HG03108 (cell line): ENCODE results near the gene TPM1.

ENCODE experiments used
- ATAC-seq: cut with Tn5 transposase; IDR thresholded peaks from one replicate; pipeline ENCODE4 v1.9.1; 2021; ENCODE audit warnings: moderate library complexity; ENCODE audit not compliant: unreplicated experiment

Gene TPM1

GRCh38 chr15:63052961-63053698, 10.6 kb downstream of the TPM1 start:
- ATAC-seq: no peak

DNA sequence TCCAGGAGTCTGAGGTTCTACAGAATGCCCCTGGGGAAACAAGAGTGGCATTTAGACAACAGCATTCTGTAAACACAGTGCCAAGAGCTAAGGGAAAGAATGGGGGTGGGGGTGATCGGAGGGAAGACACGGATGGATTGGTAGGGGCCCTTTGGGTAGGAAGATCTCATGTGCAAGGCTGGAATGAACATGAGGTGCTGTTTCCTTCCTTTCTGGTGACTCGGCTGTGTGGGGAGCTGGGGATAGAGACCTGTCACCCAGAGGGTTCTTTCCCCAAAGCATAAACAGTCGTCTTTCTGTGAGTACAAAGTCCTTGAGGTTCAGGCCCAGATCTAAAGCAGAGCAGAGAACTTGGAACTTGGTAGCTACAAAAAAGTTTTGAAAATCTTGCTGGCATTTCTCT, 11.7 kb downstream of the TPM1 start:
- no peak for ATAC-seq

DNA sequence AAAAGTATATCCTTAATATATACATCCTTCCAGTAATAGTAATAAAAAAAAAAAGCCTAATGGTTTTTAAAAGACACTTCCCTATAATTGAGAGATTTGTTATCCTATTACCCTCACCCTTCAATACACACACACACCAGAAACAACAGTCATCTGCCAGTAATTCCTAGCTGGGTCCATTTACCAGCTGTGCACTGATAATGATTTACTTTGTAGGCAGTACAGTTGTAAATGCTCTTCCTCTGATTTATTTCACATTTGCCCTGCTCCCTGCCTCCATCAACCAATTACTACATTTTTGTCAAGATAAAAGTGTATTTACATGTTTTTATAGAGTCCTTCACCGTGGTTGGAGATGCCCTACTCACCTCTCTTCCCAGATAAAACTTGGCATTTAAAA, 12.4 kb downstream of the TPM1 start:
- ATAC-seq: no peak

DNA sequence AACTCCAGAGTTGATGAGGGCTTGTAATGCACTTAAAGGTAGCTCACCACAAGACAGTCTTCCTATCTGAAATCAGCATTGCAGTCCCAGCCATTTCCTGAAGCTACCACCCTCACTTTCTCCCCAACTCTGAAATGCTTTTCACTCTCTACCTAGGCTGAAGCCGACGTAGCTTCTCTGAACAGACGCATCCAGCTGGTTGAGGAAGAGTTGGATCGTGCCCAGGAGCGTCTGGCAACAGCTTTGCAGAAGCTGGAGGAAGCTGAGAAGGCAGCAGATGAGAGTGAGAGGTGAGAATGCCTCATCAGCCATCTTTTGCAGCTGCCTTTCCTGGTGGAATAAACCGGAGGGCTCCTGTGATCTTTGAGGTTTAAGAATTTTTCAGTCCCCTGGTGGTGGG, 14.3 kb downstream of the TPM1 start:
- ATAC-seq: no peak

DNA sequence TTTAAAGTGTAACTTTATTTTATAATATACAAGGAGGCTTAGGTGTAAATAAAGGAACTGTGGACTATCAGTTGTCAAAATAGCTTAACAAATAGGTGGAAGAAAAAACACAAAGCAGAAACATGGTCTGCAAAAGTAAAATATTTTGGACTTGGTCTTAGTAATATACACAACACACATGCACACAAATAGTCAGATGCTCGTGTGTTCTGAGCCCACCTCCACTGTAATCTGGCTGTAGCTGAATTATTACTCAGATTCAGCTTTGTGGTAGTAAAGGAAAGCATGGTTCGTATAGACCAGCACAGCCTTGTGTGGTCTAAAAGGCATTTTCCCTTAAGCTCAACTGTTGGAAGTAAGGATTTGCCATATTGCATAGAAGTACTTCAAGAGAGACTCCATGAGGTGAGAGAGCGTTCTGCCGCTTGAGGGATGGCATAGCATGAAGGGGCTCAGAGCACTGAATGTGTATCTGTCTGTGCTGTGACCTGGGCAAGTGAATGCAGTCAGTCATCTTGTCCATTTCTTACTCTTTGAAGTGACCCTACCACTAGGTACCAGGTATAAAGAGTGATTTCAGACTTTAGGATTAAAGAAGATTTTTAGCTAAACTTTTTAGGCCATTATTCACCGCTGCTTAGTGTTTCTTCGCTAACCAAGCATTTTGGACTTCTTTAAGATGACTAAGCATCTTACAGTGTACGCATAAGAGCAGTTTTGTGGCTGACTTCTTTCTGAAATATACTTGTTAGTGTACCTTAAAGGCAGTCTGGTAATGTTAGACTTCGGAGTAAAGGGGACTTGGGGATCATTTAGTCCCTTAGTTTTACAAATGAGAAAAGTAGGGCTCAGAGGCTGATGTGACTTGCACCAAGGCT, 15.2 kb downstream of the TPM1 start:
- no peak for ATAC-seq

GRCh38 chr15:63059075-63059474, 16.5 kb downstream of the TPM1 start:
- ATAC-seq: no peak

DNA sequence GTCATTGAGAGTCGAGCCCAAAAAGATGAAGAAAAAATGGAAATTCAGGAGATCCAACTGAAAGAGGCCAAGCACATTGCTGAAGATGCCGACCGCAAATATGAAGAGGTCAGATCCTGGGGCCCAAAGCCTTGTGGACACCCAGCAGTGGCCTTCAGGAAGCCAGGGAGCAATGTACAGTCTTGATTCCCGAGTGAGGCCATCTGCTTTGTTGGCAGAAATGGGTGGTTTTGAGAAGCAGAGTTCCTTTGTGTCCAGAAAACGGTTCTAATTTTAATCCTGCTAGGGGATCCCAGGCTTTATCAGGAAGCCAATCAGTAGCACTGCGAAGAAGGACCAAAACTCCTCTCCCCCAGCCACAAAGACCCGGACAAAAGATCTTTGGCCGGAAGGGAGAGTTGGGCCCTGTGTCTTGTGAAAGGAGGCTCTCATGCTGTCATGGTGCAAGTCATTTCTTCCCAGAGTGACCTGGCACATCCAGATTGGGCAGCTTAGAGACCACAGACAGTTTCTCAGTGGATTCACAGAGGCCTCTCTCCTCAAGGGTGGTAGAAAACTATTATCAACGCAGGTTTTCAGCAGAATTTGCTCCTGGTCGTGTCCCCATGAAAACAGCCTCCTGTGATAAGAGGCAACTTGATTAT, 17.1 kb downstream of the TPM1 start:
- ATAC-seq: no peak

- no peak for ATAC-seq
Measured at GRCh38 chr15:63060699-63061098, 18.2 kb downstream of the TPM1 start.

DNA sequence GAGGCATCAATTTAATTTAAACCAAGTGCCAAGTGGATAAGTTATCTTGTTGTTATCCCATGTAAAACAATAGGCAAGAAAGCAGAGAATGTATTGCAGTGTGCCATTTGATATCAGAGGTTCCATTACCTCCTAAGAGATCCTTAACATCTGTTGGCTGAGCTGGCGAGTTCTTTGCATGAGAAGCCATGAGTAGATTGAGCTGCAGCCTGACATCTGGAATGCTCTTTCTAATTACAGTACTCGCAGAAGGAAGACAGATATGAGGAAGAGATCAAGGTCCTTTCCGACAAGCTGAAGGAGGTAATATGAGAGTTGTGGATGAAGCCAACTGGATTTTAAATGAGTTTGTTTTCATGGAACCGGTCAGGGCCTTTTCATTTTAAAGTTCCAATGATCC, 19.4 kb downstream of the TPM1 start:
- no peak for ATAC-seq

DNA sequence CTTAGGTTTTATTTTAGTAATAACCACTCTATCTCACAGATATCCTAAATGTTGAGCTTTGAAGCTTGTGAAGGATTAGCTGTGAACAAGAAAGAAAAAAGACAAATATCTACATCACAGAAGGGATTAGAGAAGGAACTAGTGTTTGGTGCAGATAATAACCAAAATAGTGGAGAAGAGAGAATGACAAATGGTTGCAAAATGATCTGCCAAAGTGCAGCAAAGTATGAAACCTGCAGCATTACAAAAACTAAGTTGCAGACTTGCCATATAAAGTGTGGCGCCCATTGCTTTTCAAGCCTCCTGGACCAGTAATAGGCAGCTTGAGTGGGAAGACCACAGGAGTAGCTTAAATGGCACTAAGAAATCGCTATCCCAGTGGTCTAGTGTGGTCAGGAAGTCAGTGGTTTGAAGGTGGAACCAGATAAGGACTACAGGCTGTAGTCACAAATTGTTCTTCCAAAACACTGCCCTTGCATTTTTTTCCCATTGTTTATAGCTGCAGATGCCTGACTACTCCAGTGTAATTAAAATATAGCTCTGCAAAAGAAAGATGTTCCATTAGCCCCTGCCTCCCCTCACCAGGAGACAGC, 20.7 kb downstream of the TPM1 start:
- ATAC-seq: no peak

DNA sequence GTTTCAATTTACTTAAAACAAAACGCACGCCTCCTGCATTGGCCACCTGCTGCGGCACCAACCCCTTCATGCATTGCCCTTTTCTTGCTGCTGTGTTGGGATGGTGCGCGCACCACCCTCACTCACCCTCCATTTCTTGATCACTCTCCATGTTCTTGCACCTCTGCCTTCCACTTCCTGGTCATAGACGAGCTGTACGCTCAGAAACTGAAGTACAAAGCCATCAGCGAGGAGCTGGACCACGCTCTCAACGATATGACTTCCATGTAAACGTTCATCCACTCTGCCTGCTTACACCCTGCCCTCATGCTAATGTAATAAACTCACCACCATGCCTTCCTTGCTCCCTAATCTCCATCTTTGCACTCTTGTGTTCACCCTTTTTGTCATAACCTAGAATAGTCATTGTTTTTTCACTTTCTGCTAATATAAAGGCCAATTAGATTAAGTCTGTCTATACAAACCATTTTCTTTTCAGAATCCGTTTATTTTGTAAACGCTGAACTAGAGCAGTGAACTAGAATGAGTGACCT, 21.4 kb downstream of the TPM1 start:
- ATAC-seq: no peak

GRCh38 chr15:63065262-63066221, 23.0 kb downstream of the TPM1 start:
- ATAC-seq: no peak

- no peak for ATAC-seq
Measured at GRCh38 chr15:63066272-63066671, 23.7 kb downstream of the TPM1 start.

GRCh38 chr15:63067306-63067705, 24.8 kb downstream of the TPM1 start:
- ATAC-seq: no peak

GRCh38 chr15:63067976-63068743, 25.6 kb downstream of the TPM1 start:
- no peak for ATAC-seq

GRCh38 chr15:63069616-63070090, 27.1 kb downstream of the TPM1 start:
- ATAC-seq: no peak

DNA sequence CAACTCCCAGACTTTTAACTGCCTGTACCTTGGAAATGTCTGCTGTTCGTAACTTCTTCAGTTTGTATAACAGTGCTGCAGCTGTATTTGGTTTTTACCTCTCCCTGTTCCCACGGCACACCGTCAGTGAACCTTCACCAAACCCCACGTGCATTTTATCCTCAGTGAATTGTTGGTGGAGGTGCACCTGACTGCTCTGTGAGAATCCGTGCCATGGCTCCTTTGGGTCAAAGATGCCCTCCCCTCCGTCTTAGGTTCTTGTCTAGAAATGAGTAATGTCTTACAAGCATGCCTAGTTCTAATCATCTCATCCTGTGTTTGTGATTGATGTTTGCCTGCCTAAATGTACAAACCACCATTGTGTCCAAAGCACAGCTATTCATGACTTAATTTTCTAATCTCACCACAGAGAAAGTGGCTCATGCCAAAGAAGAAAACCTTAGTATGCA, 28.2 kb downstream of the TPM1 start:
- no peak for ATAC-seq

DNA sequence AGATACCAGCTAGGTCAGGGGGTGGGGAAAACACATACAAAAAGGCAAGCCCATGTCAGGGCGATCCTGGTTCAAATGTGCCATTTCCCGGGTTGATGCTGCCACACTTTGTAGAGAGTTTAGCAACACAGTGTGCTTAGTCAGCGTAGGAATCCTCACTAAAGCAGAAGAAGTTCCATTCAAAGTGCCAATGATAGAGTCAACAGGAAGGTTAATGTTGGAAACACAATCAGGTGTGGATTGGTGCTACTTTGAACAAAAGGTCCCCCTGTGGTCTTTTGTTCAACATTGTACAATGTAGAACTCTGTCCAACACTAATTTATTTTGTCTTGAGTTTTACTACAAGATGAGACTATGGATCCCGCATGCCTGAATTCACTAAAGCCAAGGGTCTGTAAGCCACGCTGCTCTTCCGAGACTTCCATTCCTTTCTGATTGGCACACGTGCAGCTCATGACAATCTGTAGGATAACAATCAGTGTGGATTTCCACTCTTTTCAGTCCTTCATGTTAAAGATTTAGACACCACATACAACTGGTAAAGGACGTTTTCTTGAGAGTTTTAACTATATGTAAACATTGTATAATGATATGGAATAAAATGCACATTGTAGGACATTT, 28.9 kb downstream of the TPM1 start:
- ATAC-seq: no peak
